CD14-positive monocyte (primary cell): ENCODE results near the gene GPR173. TPM values are rescaled to one million over a fixed set of nuclear protein-coding genes. Genes with fewer than 3 reads are reported as not detected.

ENCODE experiments used
- DNase-seq, 3 donors: peaks; one replicate each; pipeline ENCODE4 v3.0.0-alpha.2; 2011 to 2022
- H2AFZ ChIP-seq: 2 replicates; pipeline ENCODE4 v1.6.0; 2012; ENCODE audit warnings: mild to moderate bottlenecking, low read depth, low read length, inconsistent platforms; ENCODE audit not compliant: insufficient read depth, poor library complexity, severe bottlenecking
- H3K27ac ChIP-seq, 2 donors: 1 replicate in 1 of 2; 2 replicates in 1 of 2; pipeline ENCODE4 v1.5.1; 2012 to 2013; ENCODE audit warnings: low read length in 2 of 2, control low read depth in 1 of 2, inconsistent platforms in 1 of 2, low read depth in 1 of 2, mild to moderate bottlenecking in 1 of 2
- H3K27me3 ChIP-seq, 2 donors: one replicate each; pipeline versions ENCODE4 v1.6.0 to v1.6.1; 2011 to 2013; ENCODE audit warnings: low read length in 2 of 2; ENCODE audit not compliant: control insufficient read depth in 2 of 2, insufficient read depth in 2 of 2
- H3K36me3 ChIP-seq, 2 donors: replicated peaks in 1 of 2; 1 replicate in 1 of 2; 2 replicates in 1 of 2; pipeline versions ENCODE4 v1.5.1 to v1.6.1; 2012 to 2013; ENCODE audit warnings: low read length in 2 of 2, control low read depth in 1 of 2, inconsistent platforms in 1 of 2, mild to moderate bottlenecking in 1 of 2; ENCODE audit not compliant: insufficient read depth in 2 of 2, control insufficient read depth in 1 of 2
- H3K4me1 ChIP-seq, 2 donors: 1 replicate in 1 of 2; 2 replicates in 1 of 2; pipeline versions ENCODE4 v1.5.1 to v1.6.1; 2012 to 2013; ENCODE audit warnings: low read length in 2 of 2, control low read depth in 1 of 2, inconsistent platforms in 1 of 2, mild to moderate bottlenecking in 1 of 2, moderate library complexity in 1 of 2; ENCODE audit not compliant: insufficient read depth in 2 of 2, control insufficient read depth in 1 of 2
- H3K4me2 ChIP-seq: replicated peaks from 2 replicates; pipeline ENCODE3; 2012; ENCODE audit warnings: low read length, moderate library complexity, mild to moderate bottlenecking; ENCODE audit not compliant: poor library complexity, severe bottlenecking; ENCODE audit errors: extremely low read depth
- H3K4me3 ChIP-seq, 3 experiments: fragments of 200-600 bp in 1 of 3; sonication (generic) in 1 of 3; replicated peaks in 1 of 3; 1 replicate in 2 of 3; 2 replicates in 1 of 3; pipeline ENCODE4 v1.5.1; 2011 to 2013; ENCODE audit warnings: low read length in 3 of 3, mild to moderate bottlenecking in 3 of 3, control low read depth in 2 of 3, low read depth in 2 of 3, inconsistent platforms in 1 of 3, moderate library complexity in 1 of 3
- H3K79me2 ChIP-seq: 2 replicates; pipeline ENCODE4 v1.6.0; 2012; ENCODE audit warnings: mild to moderate bottlenecking, control low read depth, inconsistent platforms, low read length, moderate library complexity; ENCODE audit not compliant: insufficient read depth
- H3K9ac ChIP-seq: 2 replicates; pipeline ENCODE4 v1.6.0; 2017; ENCODE audit warnings: low read length, mild to moderate bottlenecking; ENCODE audit not compliant: insufficient read depth, poor library complexity, severe bottlenecking
- H3K9me3 ChIP-seq, 2 donors: replicated peaks in 1 of 2; 1 replicate in 1 of 2; 2 replicates in 1 of 2; pipeline versions ENCODE4 v1.5.1 to v1.6.1; 2012 to 2013; ENCODE audit warnings: low read length in 2 of 2, control low read depth in 1 of 2; ENCODE audit not compliant: control insufficient read depth in 1 of 2, insufficient read depth in 1 of 2
- H4K20me1 ChIP-seq: 2 replicates; pipeline ENCODE4 v1.6.0; 2012; ENCODE audit warnings: mild to moderate bottlenecking, low read length, control low read depth, moderate library complexity; ENCODE audit not compliant: insufficient read depth
- H3K27ac Mint-ChIP-seq, 7 donors: one replicate each; pipeline ENCODE4 v1.8.0; 2020; ENCODE audit warnings: mild to moderate bottlenecking in 7 of 7, mixed read lengths in 7 of 7, moderate library complexity in 6 of 7, inconsistent platforms in 2 of 7
- H3K27me3 Mint-ChIP-seq, 3 donors: one replicate each; pipeline ENCODE4 v1.8.0; 2021 to 2022; ENCODE audit warnings: low read depth in 3 of 3, mild to moderate bottlenecking in 3 of 3, mixed read lengths in 3 of 3, moderate library complexity in 3 of 3, inconsistent platforms in 1 of 3
- H3K36me3 Mint-ChIP-seq, 2 donors: one replicate each; pipeline ENCODE4 v1.8.0; 2020; ENCODE audit warnings: mixed read lengths in 2 of 2, inconsistent platforms in 1 of 2, mild to moderate bottlenecking in 1 of 2
- H3K4me1 Mint-ChIP-seq: one replicate; pipeline ENCODE4 v1.8.0; 2020; ENCODE audit warnings: mild to moderate bottlenecking, mixed read lengths
- H3K4me3 Mint-ChIP-seq, 2 donors: one replicate each; pipeline ENCODE4 v1.8.0; 2020; ENCODE audit warnings: mild to moderate bottlenecking in 2 of 2, mixed read lengths in 2 of 2, moderate library complexity in 1 of 2
- H3K9me3 Mint-ChIP-seq, 7 donors: one replicate each; pipeline ENCODE4 v1.8.0; 2020 to 2022; ENCODE audit warnings: mixed read lengths in 7 of 7, mild to moderate bottlenecking in 6 of 7, moderate library complexity in 6 of 7, inconsistent platforms in 2 of 7
- CTCF ChIP-seq: fragments of 200-600 bp; IDR thresholded peaks from one replicate; pipeline ENCODE4 v1.8.0; 2022; ENCODE audit warnings: antibody characterized with exemption, mild to moderate bottlenecking
- WGBS: methylation state at CpG from one replicate; pipeline ENCODE4 v1.1.5; 2013; ENCODE audit warnings: missing lambda C conversion rate; ENCODE audit not compliant: insufficient coverage; 5-methylcytosine and 5-hydroxymethylcytosine counted together
- intact Hi-C, 2 donors: fragments of 100-400 bp; cut with micrococcal nuclease; formaldehyde crosslinking; loops; one replicate each; pipeline versions ENCODE4 v1.15.0 to v1.15.1; 2023
- polyA plus RNA-seq, 3 donors: library from polyadenylated mRNA; depleted of rRNA in 1 of 3; unstranded in 2 of 3; stranded (reverse) in 1 of 3; fragments of 300-500 nt in 2 of 3; fragments of >200 nt in 1 of 3; fragmentation: Illumina TruSeq in 2 of 3; gene quantifications; 1 replicate in 2 of 3; 2 replicates in 1 of 3; pipeline ENCODE4 v1.2.3, GENCODE V29; 2012 to 2021

Gene GPR173
- polyA plus RNA-seq, 3 donors: 0.43 TPM; not detected in 2

GRCh38 chrX:53085661-53086229, 37.2 kb downstream of the GPR173 start:
- no peak for DNase-seq
- TF ChIP-seq CTCF: no peak
- H3K27ac ChIP-seq: no peak overlapping the region
- no peaks in the 10 kb centered on the region for H4K20me1 ChIP-seq
- H3K79me2 ChIP-seq: no peaks in the 10 kb centered on the region
- H3K4me1 Mint-ChIP-seq: peaks cover 37% of the 10 kb centered on the region
- H3K4me3 Mint-ChIP-seq: no peak overlapping the region
- H3K27me3 ChIP-seq: no peaks in the 10 kb centered on the region
- peaks cover 0 to 20% of the 10 kb centered on the region in 2 donors for H3K36me3 Mint-ChIP-seq
- intact Hi-C loops: no loop called here
- H3K4me2 ChIP-seq: no peak overlapping the region
- H3K4me1 ChIP-seq: peaks cover 30 to 34% of the 10 kb centered on the region in 2 donors
- no peak overlapping the region for H3K27ac Mint-ChIP-seq
- H3K27me3 Mint-ChIP-seq: peaks cover 13 to 40% (median 32%) of the 10 kb centered on the region in 3 donors
- no peak overlapping the region for H2AFZ ChIP-seq
- no peaks in the 10 kb centered on the region for H3K9me3 ChIP-seq
- no peak overlapping the region for H3K4me3 ChIP-seq
- WGBS: 87% methylated on average over 6 of the region's 17 CpGs
- peaks cover 0 to 6% (median 0%) of the 10 kb centered on the region in 7 donors for H3K9me3 Mint-ChIP-seq
- H3K36me3 ChIP-seq: no peaks in the 10 kb centered on the region
- H3K9ac ChIP-seq: no peak overlapping the region

GRCh38 chrX:53086464-53086863, 37.9 kb downstream of the GPR173 start:
- no peaks in the 10 kb centered on the region for H4K20me1 ChIP-seq
- no peak for DNase-seq
- H3K27me3 ChIP-seq: no peaks in the 10 kb centered on the region
- H3K79me2 ChIP-seq: no peaks in the 10 kb centered on the region
- Mint-ChIP-seq H3K4me3 (no peak overlapping the region), H3K27me3 (peaks cover 14 to 38% (median 28%) of the 10 kb centered on the region in 3 donors), H3K4me1 (peaks cover 34% of the 10 kb centered on the region), H3K9me3 (peaks cover 0 to 6% (median 0%) of the 10 kb centered on the region in 7 donors), H3K36me3 (peaks cover 0 to 20% of the 10 kb centered on the region in 2 donors), H3K27ac (no peak overlapping the region)
- peaks cover 28 to 31% of the 10 kb centered on the region in 2 donors for H3K4me1 ChIP-seq
- H3K9ac ChIP-seq: no peak overlapping the region
- TF ChIP-seq CTCF: no peak
- no peak overlapping the region for H3K4me2 ChIP-seq
- intact Hi-C loops: no loop called here
- WGBS: 94% methylated on average over 5 of the region's 6 CpGs
- H3K27ac ChIP-seq: no peak overlapping the region
- H2AFZ ChIP-seq: no peak overlapping the region
- no peaks in the 10 kb centered on the region for H3K36me3 ChIP-seq
- no peak overlapping the region for H3K4me3 ChIP-seq
- H3K9me3 ChIP-seq: no peaks in the 10 kb centered on the region
